T47D (cell line): Measurements from ENCODE around the gene SLC13A1.

ENCODE experiments used
- DNase-seq, 2 experiments: peaks; one replicate each; pipeline versions ENCODE4 v3.0.0 to v3.0.0-alpha.2; 2011 to 2012; ENCODE audit warnings: low read depth in 1 of 2, low spot score in 1 of 2
- JUND ChIP-seq: IDR thresholded peaks from 2 replicates; pipeline ENCODE4 v1.6.1; 2012; ENCODE audit warnings: low read depth
- in situ Hi-C: cut with HindIII; loops from 2 replicates; pipeline ENCODE4 v1.10.0; 2016; ENCODE audit warnings: low sequenced_read_pairs, low pct_unique_long_range_greater_than_20kb

SLC13A1 gene

GRCh38 chr7:123211545-123211944 lies 11.8 kb upstream of the SLC13A1 start:
- DNase-seq, result no peak
- no peak for TF ChIP-seq JUND
- in situ Hi-C loops, result no loop called here

- no peak for DNase-seq
- no peak for TF ChIP-seq JUND
- in situ Hi-C loops, result no loop called here
Measured at GRCh38 chr7:123210986-123211385, 11.2 kb upstream of the SLC13A1 start.

- in situ Hi-C loops, result no loop called here
- TF ChIP-seq JUND, result no peak
- no peak for DNase-seq
Measured at GRCh38 chr7:123209786-123210185, 10.0 kb upstream of the SLC13A1 start.

- no peak for TF ChIP-seq JUND
- in situ Hi-C loops, result no loop called here
- peak in 1 of 2 experiments; percentile 47 for DNase-seq
Measured at GRCh38 chr7:123208793-123209192, 9.0 kb upstream of the SLC13A1 start.

GRCh38 chr7:123204206-123204835 lies 4.6 kb upstream of the SLC13A1 start:
- no peak for TF ChIP-seq JUND
- no peak for DNase-seq
- in situ Hi-C loops, result no loop called here

DNA sequence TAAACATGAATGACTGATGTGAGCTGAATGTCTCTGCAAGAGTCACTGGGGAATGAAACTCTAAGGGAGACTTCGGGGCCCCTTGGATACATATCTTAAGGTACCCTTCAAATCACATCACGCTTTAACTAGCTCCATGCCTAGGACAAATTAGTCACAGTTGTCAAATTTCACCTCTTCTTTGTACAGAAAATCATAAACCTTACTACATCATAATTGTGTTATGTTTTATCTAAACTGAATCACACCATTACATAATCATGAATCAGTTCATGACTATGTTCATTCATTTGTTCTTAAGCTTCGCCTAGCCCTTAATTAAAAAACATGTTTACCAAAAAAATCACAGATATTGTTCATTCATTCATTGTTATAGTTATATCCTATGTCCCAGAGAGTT lies 2.1 kb upstream of the SLC13A1 start:
- no peak for DNase-seq
- in situ Hi-C loops, result no loop called here
- TF ChIP-seq JUND, result no peak

GRCh38 chr7:123198668-123199652 lies 809 bp downstream of the SLC13A1 start:
- in situ Hi-C loops, result no loop called here
- no peak for TF ChIP-seq JUND
- peak in 1 of 2 experiments; percentile 61 for DNase-seq

GRCh38 chr7:123198111-123198510 lies 1.7 kb downstream of the SLC13A1 start:
- DNase-seq, result no peak
- no peak for TF ChIP-seq JUND
- in situ Hi-C loops, result no loop called here

- DNase-seq, result no peak
- no peak for TF ChIP-seq JUND
- in situ Hi-C loops, result no loop called here
Measured at GRCh38 chr7:123193235-123193634, 6.5 kb downstream of the SLC13A1 start.

- in situ Hi-C loops, result no loop called here
- TF ChIP-seq JUND, result peak; percentile 81; the same call in 1 of the 2 replicates
- peak in 1 of 2 experiments; percentile 83 for DNase-seq
Measured at GRCh38 chr7:123191132-123191531, 8.6 kb downstream of the SLC13A1 start.

- no peak for DNase-seq
- no peak for TF ChIP-seq JUND
- in situ Hi-C loops, result no loop called here
Measured at GRCh38 chr7:123190109-123190831, 9.5 kb downstream of the SLC13A1 start.

- no peak for DNase-seq
- no peak for TF ChIP-seq JUND
- in situ Hi-C loops, result no loop called here
Measured at GRCh38 chr7:123185756-123186155, 14.0 kb downstream of the SLC13A1 start.
